Gastrocnemius medialis (tissue), 4 donors: ENCODE measurements around the gene SSC4D.

Experiments used
- CTCF ChIP-seq, 5 experiments: fragments of 450-650 bp in 3 of 5; fragments of 200-600 bp in 2 of 5; sonication (generic) in 2 of 5; IDR thresholded peaks in 4 of 5; conservative IDR thresholded peaks in 1 of 5; 1 replicate in 4 of 5; 2 replicates in 1 of 5; pipeline ENCODE4 v1.5.1; 2016 to 2019; ENCODE audit warnings: antibody characterized with exemption in 5 of 5, mild to moderate bottlenecking in 3 of 5, moderate library complexity in 3 of 5
- POLR2A ChIP-seq, 2 donors: fragments of 450-650 bp; IDR thresholded peaks; one replicate each; pipeline ENCODE4 v1.6.1; 2017; ENCODE audit warnings: antibody characterized with exemption in 2 of 2, mild to moderate bottlenecking in 2 of 2, moderate library complexity in 2 of 2

DNA sequence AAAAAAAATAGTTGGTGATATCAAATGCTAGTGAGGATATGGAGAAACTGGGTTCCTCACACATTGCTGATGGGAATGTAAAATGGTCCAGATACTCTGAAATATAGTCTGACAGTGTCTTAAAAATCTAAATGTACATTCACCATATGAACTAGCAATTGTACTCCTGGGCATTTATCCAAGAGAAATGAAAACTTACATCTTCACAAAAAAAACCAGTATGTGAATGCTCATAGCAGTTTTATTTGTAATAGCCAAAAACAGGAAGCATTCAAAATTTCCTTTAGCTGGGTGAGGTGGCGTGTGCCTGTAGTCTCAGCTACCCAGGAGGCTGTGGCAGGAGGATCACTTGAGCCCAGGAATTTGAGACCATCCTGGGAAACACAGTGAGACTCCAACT is 2.1 kb upstream of the SSC4D start:
- TF ChIP-seq CTCF (IDR thresholded peaks at IDR 0.05 in 4 of 5, conservative IDR thresholded peaks at IDR 0.05 in 1 of 5): no peak
- no peak for TF ChIP-seq POLR2A (IDR thresholded peaks at IDR 0.05)
